ENCODE data around the gene SIN3B.

The SIN3B gene

GRCh38 chr19:16917401-16917800 is 88.2 kb downstream of the SIN3B start:
- no peak overlapping the region for H3K27ac ChIP-seq
- ChIA-PET POLR2A (ENCODE audit: low non-redundant PET) (no interaction called here), CTCF (interaction anchor here (0.6 kb wide), 3 partner anchors 167 to 518 kb away, joined by 3 to 4 read pairs (median 3); no protein-coding TSS in a partner anchor)
- TF ChIP-seq CTCF (conservative IDR thresholded peaks at IDR 0.05; ENCODE audit: low read depth) = no peak
- DNase-seq (ENCODE audit: low spot score) = no peak

GRCh38 chr19:16919496-16919895 is 90.3 kb downstream of the SIN3B start:
- CTCF ChIA-PET = no interaction called here
- H3K27ac ChIP-seq = no peak overlapping the region
- POLR2A ChIA-PET (ENCODE audit: low non-redundant PET) = no interaction called here
- TF ChIP-seq CTCF (conservative IDR thresholded peaks at IDR 0.05; ENCODE audit: low read depth) = no peak
- DNase-seq (ENCODE audit: low spot score) = no peak

DNA sequence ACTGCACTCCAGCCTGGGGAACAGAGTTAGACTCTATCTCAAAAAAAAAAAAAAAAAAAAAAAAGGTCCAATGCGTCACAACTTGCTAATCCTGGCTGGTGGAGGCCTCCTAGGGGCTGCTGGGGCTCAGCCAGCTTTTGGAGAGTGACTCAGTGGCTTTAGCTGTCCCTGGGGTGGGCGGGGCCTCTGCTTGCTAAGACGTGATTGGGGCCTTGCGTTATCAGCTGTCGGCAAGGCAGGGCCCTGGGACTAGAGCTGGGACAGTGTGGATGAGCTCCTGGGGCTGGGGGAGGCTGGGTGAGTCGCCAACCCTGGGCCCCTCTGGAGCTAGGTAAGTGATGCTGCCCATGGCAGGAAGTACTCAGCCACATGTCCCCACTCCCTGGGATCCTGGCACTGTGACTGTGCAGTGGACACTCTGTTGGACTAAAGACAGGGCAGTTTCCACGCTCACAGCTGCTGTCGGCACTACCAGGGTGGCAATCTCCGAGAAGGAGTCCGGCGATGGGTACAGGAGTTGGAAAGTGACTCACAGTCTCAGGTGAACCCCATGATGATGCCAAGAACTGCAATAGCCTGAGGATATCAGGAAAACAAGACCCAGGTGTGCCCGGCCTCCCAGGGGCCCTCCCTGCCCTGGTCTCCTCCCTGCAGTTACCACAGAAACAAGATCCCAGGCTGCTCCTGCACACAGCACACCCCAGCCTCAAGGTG is 91.8 kb downstream of the SIN3B start:
- ChIA-PET CTCF (interaction anchor here (0.6 to 1.1 kb wide), 2 partner anchors 132 to 1030 kb away, joined by 3 read pairs; no protein-coding TSS in a partner anchor), POLR2A (ENCODE audit: low non-redundant PET) (no interaction called here)
- TF ChIP-seq CTCF (conservative IDR thresholded peaks at IDR 0.05; ENCODE audit: low read depth) = no peak
- H3K27ac ChIP-seq = peak overlapping the region; percentile 74
- peak; percentile 89 for DNase-seq (ENCODE audit: low spot score)

DNA sequence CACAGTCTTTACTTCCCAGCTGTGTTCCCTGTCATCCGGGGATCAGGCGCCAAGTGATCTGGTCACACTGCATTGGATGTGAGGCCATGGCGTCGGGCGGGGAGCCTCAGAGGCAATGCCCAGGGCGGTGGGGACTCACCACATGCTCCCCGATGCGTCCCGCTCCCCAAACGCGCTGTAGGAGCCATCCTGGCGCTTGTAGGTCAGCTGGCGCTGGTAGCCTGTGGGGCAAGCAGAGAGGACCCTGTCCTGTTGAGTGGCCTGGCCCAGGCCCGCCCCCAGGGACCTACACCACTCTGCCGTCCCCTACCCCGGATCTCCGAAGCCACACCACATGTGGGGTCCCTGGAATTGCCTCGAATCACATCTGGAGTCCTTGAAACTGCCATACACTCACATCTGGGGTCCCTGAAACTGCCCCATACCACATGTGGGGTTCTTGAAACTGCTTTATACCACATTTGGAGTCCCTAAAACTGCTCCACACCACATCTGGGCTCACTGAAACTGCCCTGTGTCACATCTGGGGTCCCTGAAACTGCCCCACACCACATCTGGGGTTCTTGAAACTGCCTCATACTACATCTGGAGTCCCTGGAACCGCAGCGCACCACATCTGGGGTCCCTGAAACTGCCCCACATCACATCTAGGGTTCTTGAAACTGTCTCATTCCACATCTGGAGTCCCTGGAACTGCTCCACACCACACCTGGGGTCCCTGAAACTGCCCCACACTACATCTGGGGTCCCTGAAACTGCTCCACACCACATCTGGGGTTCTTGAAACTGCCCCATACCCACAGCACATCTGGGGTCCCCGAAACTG is 92.8 kb downstream of the SIN3B start:
- DNase-seq (ENCODE audit: low spot score) = no peak
- ChIA-PET POLR2A (ENCODE audit: low non-redundant PET) (no interaction called here), CTCF (interaction anchor here (0.6 to 1.1 kb wide), 2 partner anchors 131 to 1029 kb away, joined by 3 read pairs; no protein-coding TSS in a partner anchor)
- H3K27ac ChIP-seq = peak overlapping the region; percentile 74
- TF ChIP-seq CTCF (conservative IDR thresholded peaks at IDR 0.05; ENCODE audit: low read depth) = no peak

GRCh38 chr19:16922592-16922934 is 93.4 kb downstream of the SIN3B start:
- TF ChIP-seq CTCF (conservative IDR thresholded peaks at IDR 0.05; ENCODE audit: low read depth) = no peak
- DNase-seq (ENCODE audit: low spot score) = no peak
- no peak overlapping the region for H3K27ac ChIP-seq
- POLR2A ChIA-PET (ENCODE audit: low non-redundant PET) = no interaction called here
- CTCF ChIA-PET = no interaction called here

- DNase-seq (ENCODE audit: low spot score) = no peak
- ChIA-PET CTCF (no interaction called here), POLR2A (ENCODE audit: low non-redundant PET) (no interaction called here)
- no peak overlapping the region for H3K27ac ChIP-seq
- TF ChIP-seq CTCF (conservative IDR thresholded peaks at IDR 0.05; ENCODE audit: low read depth) = no peak
These were observed 93.8 kb downstream of the SIN3B start for GRCh38 chr19:16922949-16923348.

Data from RWPE1 (cell line).